Measurements from ENCODE around the gene PSMD12.
"Not testable (repeated sequence)": the region's sequence is repeated elsewhere in the genome, so short reads cannot be mapped to it uniquely, and the experiment has no call there.

The PSMD12 gene

GRCh38 chr17:67311575-67311974 lies 54.8 kb downstream of the PSMD12 start:
- no peak for DNase-seq (ENCODE audit: low read depth, low spot score)
- H3K4me1 ChIP-seq (ENCODE audit: control insufficient read depth, insufficient read depth, low read length): no peaks in the 10 kb centered on the region; the same call in none of the 2 replicates
- no peak overlapping the region for H3K4me3 ChIP-seq (ENCODE audit: low read length)
- H3K27me3 ChIP-seq (ENCODE audit: control insufficient read depth, insufficient read depth, low read length): no peaks in the 10 kb centered on the region
- H3K27ac ChIP-seq (ENCODE audit: low read length): no peak overlapping the region
- H3K36me3 ChIP-seq (ENCODE audit: control insufficient read depth, insufficient read depth, low read length): no peaks in the 10 kb centered on the region
- WGBS (ENCODE audit: insufficient coverage, insufficient read length): no CpG with 5 or more reads among the region's 4 CpGs
- no peaks in the 10 kb centered on the region for H3K9me3 ChIP-seq (ENCODE audit: control insufficient read depth, insufficient read depth, low read length)

- H3K4me3 ChIP-seq (ENCODE audit: low read length): no peak overlapping the region
- H3K27me3 ChIP-seq (ENCODE audit: control insufficient read depth, insufficient read depth, low read length): no peaks in the 10 kb centered on the region
- WGBS (ENCODE audit: insufficient coverage, insufficient read length): no CpG with 5 or more reads among the region's 10 CpGs
- H3K36me3 ChIP-seq (ENCODE audit: control insufficient read depth, insufficient read depth, low read length): no peaks in the 10 kb centered on the region
- H3K4me1 ChIP-seq (ENCODE audit: control insufficient read depth, insufficient read depth, low read length): no peaks in the 10 kb centered on the region; the same call in 1 of the 2 replicates
- DNase-seq (ENCODE audit: low read depth, low spot score): no peak
- H3K9me3 ChIP-seq (ENCODE audit: control insufficient read depth, insufficient read depth, low read length): no peaks in the 10 kb centered on the region
- H3K27ac ChIP-seq (ENCODE audit: low read length): no peak overlapping the region
Observed at GRCh38 chr17:67310406-67310805, 56.0 kb downstream of the PSMD12 start.

DNA sequence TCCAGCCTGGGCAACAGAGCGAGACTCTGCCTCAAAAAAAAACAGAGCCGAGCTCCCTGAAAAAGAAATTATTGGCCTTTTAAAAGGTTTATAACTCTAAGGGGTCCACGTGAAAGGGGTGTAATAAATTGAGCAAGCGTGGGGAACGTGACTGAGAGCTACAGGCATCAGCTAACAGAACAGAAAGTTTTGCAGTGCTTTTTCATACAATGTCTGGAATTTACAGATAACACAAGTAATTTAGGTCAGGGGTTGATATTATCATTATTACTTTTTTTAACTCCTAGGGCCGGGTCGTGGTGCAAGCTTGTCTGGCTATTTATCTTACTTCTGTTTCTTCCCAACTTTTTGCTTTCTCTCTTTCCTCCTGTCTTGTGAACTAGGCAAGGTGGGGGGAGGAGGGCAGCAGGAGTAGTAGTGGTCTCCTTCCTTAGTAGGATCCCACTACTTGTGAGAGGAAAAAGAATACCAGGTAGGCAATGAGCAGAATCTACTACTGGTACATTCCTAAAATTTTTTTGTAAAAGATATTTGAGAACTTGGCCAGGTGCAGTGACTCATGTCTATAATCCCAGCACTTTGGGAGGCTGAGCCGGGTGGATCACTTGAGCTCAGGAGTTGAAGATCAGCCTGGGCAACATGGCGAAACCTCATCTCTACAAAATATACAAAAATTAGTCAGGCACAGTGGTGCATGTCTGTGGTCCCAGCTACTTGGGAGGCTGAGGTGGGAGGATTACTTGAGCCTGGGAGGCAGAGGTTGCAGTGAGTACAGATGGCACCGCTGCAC lies 60.7 kb downstream of the PSMD12 start:
- WGBS (ENCODE audit: insufficient coverage, insufficient read length): no CpG with 5 or more reads among the region's 10 CpGs
- not testable (repeated sequence) for H3K27ac ChIP-seq (ENCODE audit: low read length); H3K27me3 ChIP-seq (ENCODE audit: control insufficient read depth, insufficient read depth, low read length); DNase-seq (ENCODE audit: low read depth, low spot score); H3K4me3 ChIP-seq (ENCODE audit: low read length); H3K36me3 ChIP-seq (ENCODE audit: control insufficient read depth, insufficient read depth, low read length); H3K9me3 ChIP-seq (ENCODE audit: control insufficient read depth, insufficient read depth, low read length); H3K4me1 ChIP-seq (ENCODE audit: control insufficient read depth, insufficient read depth, low read length)

- no peak overlapping the region for H3K27ac ChIP-seq (ENCODE audit: low read length)
- no peaks in the 10 kb centered on the region for H3K9me3 ChIP-seq (ENCODE audit: control insufficient read depth, insufficient read depth, low read length)
- H3K4me1 ChIP-seq (ENCODE audit: control insufficient read depth, insufficient read depth, low read length): no peaks in the 10 kb centered on the region
- no CpG with 5 or more reads among the region's 10 CpGs for WGBS (ENCODE audit: insufficient coverage, insufficient read length)
- no peaks in the 10 kb centered on the region for H3K36me3 ChIP-seq (ENCODE audit: control insufficient read depth, insufficient read depth, low read length)
- no peaks in the 10 kb centered on the region for H3K27me3 ChIP-seq (ENCODE audit: control insufficient read depth, insufficient read depth, low read length)
- H3K4me3 ChIP-seq (ENCODE audit: low read length): no peak overlapping the region
- no peak for DNase-seq (ENCODE audit: low read depth, low spot score)
Observed at GRCh38 chr17:67297454-67297960, 68.9 kb downstream of the PSMD12 start.

GRCh38 chr17:67294451-67295199 lies 71.8 kb downstream of the PSMD12 start:
- no peak overlapping the region for H3K4me3 ChIP-seq (ENCODE audit: low read length)
- H3K4me1 ChIP-seq (ENCODE audit: control insufficient read depth, insufficient read depth, low read length): no peaks in the 10 kb centered on the region
- no peaks in the 10 kb centered on the region for H3K9me3 ChIP-seq (ENCODE audit: control insufficient read depth, insufficient read depth, low read length)
- no peaks in the 10 kb centered on the region for H3K36me3 ChIP-seq (ENCODE audit: control insufficient read depth, insufficient read depth, low read length)
- no CpG with 5 or more reads among the region's 44 CpGs for WGBS (ENCODE audit: insufficient coverage, insufficient read length)
- no peaks in the 10 kb centered on the region for H3K27me3 ChIP-seq (ENCODE audit: control insufficient read depth, insufficient read depth, low read length)
- H3K27ac ChIP-seq (ENCODE audit: low read length): no peak overlapping the region
- no peak for DNase-seq (ENCODE audit: low read depth, low spot score)

DNA sequence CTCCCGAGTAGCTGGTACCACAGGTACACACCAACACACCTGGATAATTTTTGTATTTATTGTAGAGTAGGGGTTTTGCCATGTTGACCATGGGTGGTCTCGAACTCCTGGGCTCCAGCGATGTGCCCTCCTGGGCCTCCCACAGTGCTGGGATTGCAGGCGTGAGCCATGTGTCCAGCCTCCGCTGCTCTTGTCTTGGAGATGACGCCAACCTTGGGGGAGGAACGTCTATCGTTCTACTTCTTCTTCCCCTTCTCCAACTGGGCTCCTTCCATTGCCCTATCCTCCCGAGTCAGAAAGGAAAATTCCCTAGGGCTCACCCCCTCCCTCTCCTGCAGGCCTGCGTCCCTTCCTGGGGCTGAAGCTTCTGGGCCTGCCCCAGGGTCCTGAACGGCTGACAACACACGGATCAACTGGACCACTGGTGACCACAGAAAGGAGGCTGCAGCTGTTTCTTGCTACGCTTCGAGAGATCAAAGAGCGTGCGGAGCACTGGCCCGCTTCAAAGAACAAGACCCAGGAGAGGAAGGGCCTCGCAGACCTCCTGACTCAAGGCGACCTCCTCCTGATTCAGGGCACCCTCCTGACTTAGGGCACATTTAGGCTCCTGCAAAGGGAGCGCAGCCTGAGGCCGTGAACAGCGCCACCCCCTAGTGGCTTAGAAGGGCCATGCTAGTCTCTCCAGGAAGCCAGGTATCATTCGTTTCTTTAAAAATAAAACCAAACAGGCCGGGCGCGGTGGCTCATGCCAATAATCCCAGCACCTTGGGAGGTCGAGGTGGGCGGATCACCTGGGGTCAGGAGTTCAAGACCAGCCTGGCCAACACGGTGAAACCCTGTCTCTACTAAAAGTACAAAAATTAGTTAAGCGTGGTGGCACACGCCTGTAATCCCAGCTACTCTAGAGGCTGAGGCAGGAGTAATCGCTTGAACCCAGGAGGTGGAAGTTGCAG lies 72.8 kb downstream of the PSMD12 start:
- no CpG with 5 or more reads among the region's 32 CpGs for WGBS (ENCODE audit: insufficient coverage, insufficient read length)
- no peaks in the 10 kb centered on the region for H3K27me3 ChIP-seq (ENCODE audit: control insufficient read depth, insufficient read depth, low read length)
- DNase-seq (ENCODE audit: low read depth, low spot score): peak; percentile 60
- no peaks in the 10 kb centered on the region for H3K4me1 ChIP-seq (ENCODE audit: control insufficient read depth, insufficient read depth, low read length)
- H3K36me3 ChIP-seq (ENCODE audit: control insufficient read depth, insufficient read depth, low read length): no peaks in the 10 kb centered on the region
- no peak overlapping the region for H3K27ac ChIP-seq (ENCODE audit: low read length)
- H3K4me3 ChIP-seq (ENCODE audit: low read length): no peak overlapping the region
- H3K9me3 ChIP-seq (ENCODE audit: control insufficient read depth, insufficient read depth, low read length): no peaks in the 10 kb centered on the region

- Histone ChIP-seq H3K9me3 (ENCODE audit: control insufficient read depth, insufficient read depth, low read length) (no peaks in the 10 kb centered on the region), H3K27ac (ENCODE audit: low read length) (no peak overlapping the region), H3K36me3 (ENCODE audit: control insufficient read depth, insufficient read depth, low read length) (no peaks in the 10 kb centered on the region), H3K4me3 (ENCODE audit: low read length) (no peak overlapping the region), H3K4me1 (ENCODE audit: control insufficient read depth, insufficient read depth, low read length) (no peaks in the 10 kb centered on the region), H3K27me3 (ENCODE audit: control insufficient read depth, insufficient read depth, low read length) (no peaks in the 10 kb centered on the region)
- DNase-seq (ENCODE audit: low read depth, low spot score): no peak
- WGBS (ENCODE audit: insufficient coverage, insufficient read length): no CpG with 5 or more reads among the region's 11 CpGs
Observed at GRCh38 chr17:67290711-67291291, 75.6 kb downstream of the PSMD12 start.

DNA sequence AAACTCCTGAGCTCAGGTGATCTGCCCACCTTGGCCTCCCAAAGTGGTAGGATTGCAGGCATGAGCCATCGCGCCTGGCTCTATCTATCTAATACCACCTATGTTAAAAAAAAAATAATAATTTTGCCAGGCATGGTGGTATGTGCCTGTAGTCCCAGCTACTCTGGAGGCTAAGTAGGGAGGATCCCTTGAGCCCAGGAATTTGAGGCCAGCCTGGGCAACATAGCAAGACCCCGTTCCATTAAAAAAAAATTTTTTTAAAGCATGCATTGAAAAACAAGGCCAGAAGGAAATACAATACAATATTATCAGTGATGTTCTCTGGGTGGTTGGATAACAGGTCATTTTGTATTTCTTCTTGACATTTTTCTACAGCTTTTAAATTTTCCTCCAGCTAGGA lies 76.1 kb downstream of the PSMD12 start:
- WGBS (ENCODE audit: insufficient coverage, insufficient read length): no CpG with 5 or more reads among the region's 3 CpGs
- no peak overlapping the region for H3K4me3 ChIP-seq (ENCODE audit: low read length)
- no peaks in the 10 kb centered on the region for H3K4me1 ChIP-seq (ENCODE audit: control insufficient read depth, insufficient read depth, low read length)
- no peaks in the 10 kb centered on the region for H3K9me3 ChIP-seq (ENCODE audit: control insufficient read depth, insufficient read depth, low read length)
- no peaks in the 10 kb centered on the region for H3K27me3 ChIP-seq (ENCODE audit: control insufficient read depth, insufficient read depth, low read length)
- no peak for DNase-seq (ENCODE audit: low read depth, low spot score)
- H3K27ac ChIP-seq (ENCODE audit: low read length): no peak overlapping the region
- no peaks in the 10 kb centered on the region for H3K36me3 ChIP-seq (ENCODE audit: control insufficient read depth, insufficient read depth, low read length)

- WGBS (ENCODE audit: insufficient coverage, insufficient read length): no CpG with 5 or more reads among the region's 14 CpGs
- Histone ChIP-seq H3K27me3 (ENCODE audit: control insufficient read depth, insufficient read depth, low read length) (no peaks in the 10 kb centered on the region), H3K27ac (ENCODE audit: low read length) (no peak overlapping the region), H3K36me3 (ENCODE audit: control insufficient read depth, insufficient read depth, low read length) (no peaks in the 10 kb centered on the region), H3K4me3 (ENCODE audit: low read length) (no peak overlapping the region), H3K9me3 (ENCODE audit: control insufficient read depth, insufficient read depth, low read length) (no peaks in the 10 kb centered on the region), H3K4me1 (ENCODE audit: control insufficient read depth, insufficient read depth, low read length) (no peaks in the 10 kb centered on the region)
- no peak for DNase-seq (ENCODE audit: low read depth, low spot score)
Observed at GRCh38 chr17:67289181-67289876, 77.0 kb downstream of the PSMD12 start.
